CD8-positive, alpha-beta memory T cell (primary cell): ENCODE measurements around the gene C1orf105. TPM values are rescaled to one million over a fixed set of nuclear protein-coding genes. Genes with fewer than 3 reads are reported as not detected.
"Not testable (repeated sequence)": the region's sequence is repeated elsewhere in the genome, so short reads cannot be mapped to it uniquely, and the experiment has no call there.

Experiments
- CTCF ChIA-PET: fragments of 350-600 bp; sonication (Branson Sonifier 250); formaldehyde crosslinking; loops from one replicate; lab custom pipeline; 2021; ENCODE audit warnings: antibody characterized with exemption; lab: Charles Lee
- POLR2A ChIA-PET: fragments of 350-600 bp; sonication (Branson Sonifier 250); formaldehyde crosslinking; loops from one replicate; lab custom pipeline; 2021; ENCODE audit warnings: antibody characterized with exemption; lab: Charles Lee
- DNase-seq, 5 donors: peaks; one replicate each; pipeline versions ENCODE4 v3.0.0 to v3.0.0-alpha.2; 2020 to 2022; ENCODE audit warnings: mixed read lengths in 1 of 5
- H3K27ac ChIP-seq: one replicate; pipeline ENCODE4 v1.7.0; 2013; ENCODE audit warnings: low read depth, mild to moderate bottlenecking, low read length, moderate library complexity
- H3K27me3 ChIP-seq: 2 replicates; pipeline ENCODE4 v1.7.0; 2013; ENCODE audit warnings: low read length, mild to moderate bottlenecking; ENCODE audit not compliant: insufficient read depth, poor library complexity, severe bottlenecking
- H3K36me3 ChIP-seq: 2 replicates; pipeline ENCODE4 v1.7.0; 2013; ENCODE audit warnings: mild to moderate bottlenecking, low read length, moderate library complexity; ENCODE audit not compliant: insufficient read depth
- H3K4me1 ChIP-seq: 2 replicates; pipeline ENCODE4 v1.7.0; 2013; ENCODE audit warnings: mild to moderate bottlenecking, low read length, moderate library complexity; ENCODE audit not compliant: insufficient read depth
- H3K4me3 ChIP-seq: 2 replicates; pipeline ENCODE4 v1.7.0; 2013; ENCODE audit warnings: mild to moderate bottlenecking, low read length
- H3K9me3 ChIP-seq: 2 replicates; pipeline ENCODE4 v1.7.0; 2013; ENCODE audit warnings: mild to moderate bottlenecking, low read length
- H3K27ac Mint-ChIP-seq, 8 donors: one replicate each; pipeline ENCODE4 v1.8.0; 2020 to 2021; ENCODE audit warnings: mixed read lengths in 8 of 8, mild to moderate bottlenecking in 6 of 8, inconsistent platforms in 3 of 8, moderate library complexity in 3 of 8
- H3K27me3 Mint-ChIP-seq, 2 donors: one replicate each; pipeline ENCODE4 v1.8.0; 2020 to 2021; ENCODE audit warnings: mixed read lengths in 2 of 2, mild to moderate bottlenecking in 1 of 2, moderate library complexity in 1 of 2
- H3K36me3 Mint-ChIP-seq, 3 donors: one replicate each; pipeline ENCODE4 v1.8.0; 2020 to 2021; ENCODE audit warnings: mixed read lengths in 3 of 3, inconsistent platforms in 1 of 3, mild to moderate bottlenecking in 1 of 3
- H3K4me1 Mint-ChIP-seq, 3 donors: one replicate each; pipeline ENCODE4 v1.8.0; 2020 to 2021; ENCODE audit warnings: mixed read lengths in 3 of 3, inconsistent platforms in 1 of 3, mild to moderate bottlenecking in 1 of 3
- H3K4me3 Mint-ChIP-seq, 7 donors: one replicate each; pipeline ENCODE4 v1.8.0; 2020 to 2021; ENCODE audit warnings: mixed read lengths in 7 of 7, mild to moderate bottlenecking in 6 of 7, moderate library complexity in 4 of 7, inconsistent platforms in 2 of 7
- H3K9me3 Mint-ChIP-seq, 5 donors: one replicate each; pipeline ENCODE4 v1.8.0; 2020 to 2022; ENCODE audit warnings: mixed read lengths in 5 of 5, mild to moderate bottlenecking in 3 of 5, moderate library complexity in 2 of 5, inconsistent platforms in 1 of 5
- polyA plus RNA-seq: library from polyadenylated mRNA; unstranded; fragments of 300-500 nt; fragmentation: Illumina TruSeq; gene quantifications from one replicate; pipeline ENCODE4 v1.2.3, GENCODE V29; 2021
- total RNA-seq, 2 experiments: library from RNA; stranded (reverse); gene quantifications; one replicate each; pipeline ENCODE4 v1.2.3, GENCODE V29; 2021

Gene C1orf105
- total and polyA plus RNA-seq, 3 experiments from 2014 or later, result not detected

GRCh38 chr1:172429331-172430127 is 9.0 kb downstream of the C1orf105 start:
- DNase-seq, result peak in 4 of 5 donors; percentile 14 to 58 (median 50)
- H3K4me3 ChIP-seq, result no peak overlapping the region
- ChIA-PET POLR2A (interaction anchor here (1.1 to 1.3 kb wide), 2 partner anchors 10 to 15 kb away, joined by 3 read pairs; partner anchors contain the start of gene PIGC), CTCF (interaction anchor here (0.6 to 5.3 kb wide), 7 partner anchors 13 to 1855 kb away, joined by 3 to 55 read pairs (median 3); partner anchors contain the start of gene PIGC)
- H3K4me1 ChIP-seq, result peaks cover 66% of the 10 kb centered on the region
- H3K9me3 Mint-ChIP-seq, result no peaks in the 10 kb centered on the region
- H3K27me3 ChIP-seq, result no peaks in the 10 kb centered on the region
- H3K27ac Mint-ChIP-seq, result peak overlapping the region in 4 of 8 donors; percentile 18 to 57 (median 26)
- H3K4me1 Mint-ChIP-seq, result peaks cover 19 to 44% (median 38%) of the 10 kb centered on the region in 3 donors
- H3K36me3 ChIP-seq, result no peaks in the 10 kb centered on the region
- no peaks in the 10 kb centered on the region for H3K9me3 ChIP-seq
- H3K36me3 Mint-ChIP-seq, result peaks cover 0 to 9% (median 2%) of the 10 kb centered on the region in 3 donors
- H3K4me3 Mint-ChIP-seq, result no peak overlapping the region
- H3K27me3 Mint-ChIP-seq, result no peaks in the 10 kb centered on the region
- no peak overlapping the region for H3K27ac ChIP-seq

GRCh38 chr1:172430128-172430454 is 9.6 kb downstream of the C1orf105 start:
- no peak for DNase-seq
- H3K9me3 Mint-ChIP-seq, result no peaks in the 10 kb centered on the region
- no peak overlapping the region for H3K27ac Mint-ChIP-seq
- Histone ChIP-seq H3K27ac (no peak overlapping the region), H3K4me3 (no peak overlapping the region), H3K9me3 (no peaks in the 10 kb centered on the region), H3K36me3 (no peaks in the 10 kb centered on the region), H3K27me3 (no peaks in the 10 kb centered on the region), H3K4me1 (peaks cover 66% of the 10 kb centered on the region)
- H3K27me3 Mint-ChIP-seq, result no peaks in the 10 kb centered on the region
- no peak overlapping the region for H3K4me3 Mint-ChIP-seq
- peaks cover 0 to 10% (median 2%) of the 10 kb centered on the region in 3 donors for H3K36me3 Mint-ChIP-seq
- H3K4me1 Mint-ChIP-seq, result peaks cover 19 to 44% (median 38%) of the 10 kb centered on the region in 3 donors
- ChIA-PET POLR2A (interaction anchor here (1.3 kb wide), 1 partner anchor 9 kb away, joined by 3 read pairs; no protein-coding TSS in a partner anchor), CTCF (interaction anchor here (0.6 to 5.3 kb wide), 7 partner anchors 12 to 1854 kb away, joined by 3 to 55 read pairs (median 3); partner anchors contain the start of gene PIGC)

- ChIA-PET CTCF (interaction anchor here (1.0 to 5.3 kb wide), 3 partner anchors 11 to 630 kb away, joined by 3 to 55 read pairs (median 10); partner anchors contain the start of gene PIGC), POLR2A (no interaction called here)
- H3K27ac Mint-ChIP-seq, result peak overlapping the region in 3 of 8 donors; percentile 32 to 64 (median 53)
- no peaks in the 10 kb centered on the region for H3K9me3 Mint-ChIP-seq
- H3K27ac ChIP-seq, result no peak overlapping the region
- H3K4me3 Mint-ChIP-seq, result no peak overlapping the region
- no peaks in the 10 kb centered on the region for H3K27me3 ChIP-seq
- no peaks in the 10 kb centered on the region for H3K27me3 Mint-ChIP-seq
- H3K4me1 Mint-ChIP-seq, result peaks cover 19 to 44% (median 38%) of the 10 kb centered on the region in 3 donors
- H3K36me3 ChIP-seq, result no peaks in the 10 kb centered on the region
- no peak overlapping the region for H3K4me3 ChIP-seq
- peaks cover 0 to 18% (median 2%) of the 10 kb centered on the region in 3 donors for H3K36me3 Mint-ChIP-seq
- DNase-seq, result no peak
- no peaks in the 10 kb centered on the region for H3K9me3 ChIP-seq
- peaks cover 66% of the 10 kb centered on the region for H3K4me1 ChIP-seq
Measured at GRCh38 chr1:172431204-172431603, 10.7 kb downstream of the C1orf105 start.

DNA sequence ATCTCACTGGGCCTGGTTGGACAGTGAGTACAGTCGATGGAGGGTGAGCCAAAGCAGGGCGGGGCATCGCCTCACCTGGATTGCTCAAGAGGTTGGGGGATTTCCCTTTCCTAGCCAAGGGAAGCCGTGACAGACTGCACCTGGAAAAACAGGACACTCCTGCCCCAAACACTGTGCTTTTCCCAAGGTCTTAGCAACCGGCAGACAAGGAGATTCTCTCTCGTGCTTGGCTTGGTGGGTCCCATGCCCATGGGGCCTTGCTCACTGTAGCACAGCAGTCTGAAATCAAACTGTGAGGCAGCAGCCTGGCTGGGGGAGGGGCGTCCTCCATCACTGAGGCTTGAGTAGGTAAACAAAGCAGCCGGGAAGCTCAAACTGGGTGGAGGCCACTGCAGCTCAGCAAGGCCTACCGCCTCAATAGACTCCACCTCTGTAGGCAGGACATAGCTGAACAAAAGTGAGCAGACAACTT is 11.3 kb downstream of the C1orf105 start:
- peak in 2 of 5 donors; percentile 34 to 45 for DNase-seq
- Mint-ChIP-seq H3K9me3 (no peaks in the 10 kb centered on the region), H3K27ac (peak overlapping the region in 3 of 8 donors; percentile 29 to 64 (median 53)), H3K36me3 (peaks cover 0 to 20% (median 2%) of the 10 kb centered on the region in 3 donors), H3K4me1 (peaks cover 19 to 44% (median 38%) of the 10 kb centered on the region in 3 donors), H3K27me3 (no peaks in the 10 kb centered on the region), H3K4me3 (no peak overlapping the region)
- Histone ChIP-seq H3K9me3 (no peaks in the 10 kb centered on the region), H3K27me3 (no peaks in the 10 kb centered on the region), H3K36me3 (no peaks in the 10 kb centered on the region), H3K27ac (no peak overlapping the region), H3K4me1 (peaks cover 60% of the 10 kb centered on the region), H3K4me3 (peak overlapping the region; percentile 35)
- ChIA-PET CTCF (interaction anchor here (1.0 to 5.3 kb wide), 3 partner anchors 10 to 631 kb away, joined by 3 to 55 read pairs (median 10); partner anchors contain the start of gene PIGC), POLR2A (no interaction called here)

GRCh38 chr1:172437183-172437582 is 16.7 kb downstream of the C1orf105 start:
- Mint-ChIP-seq H3K36me3 (peaks cover 12 to 21% (median 20%) of the 10 kb centered on the region in 3 donors), H3K4me1 (peaks cover 33 to 44% (median 43%) of the 10 kb centered on the region in 3 donors)
- H3K4me3 ChIP-seq, H3K36me3 ChIP-seq, H3K27me3 ChIP-seq, H3K9me3 ChIP-seq, POLR2A ChIA-PET, DNase-seq, H3K27ac ChIP-seq, H3K27me3 Mint-ChIP-seq, H3K27ac Mint-ChIP-seq, H3K9me3 Mint-ChIP-seq, H3K4me3 Mint-ChIP-seq: not testable (repeated sequence)
- H3K4me1 ChIP-seq, result peaks cover 17% of the 10 kb centered on the region
- CTCF ChIA-PET, result interaction anchor here (1.4 kb wide), 1 partner anchor 43 kb away, joined by 3 read pairs; no protein-coding TSS in a partner anchor

DNA sequence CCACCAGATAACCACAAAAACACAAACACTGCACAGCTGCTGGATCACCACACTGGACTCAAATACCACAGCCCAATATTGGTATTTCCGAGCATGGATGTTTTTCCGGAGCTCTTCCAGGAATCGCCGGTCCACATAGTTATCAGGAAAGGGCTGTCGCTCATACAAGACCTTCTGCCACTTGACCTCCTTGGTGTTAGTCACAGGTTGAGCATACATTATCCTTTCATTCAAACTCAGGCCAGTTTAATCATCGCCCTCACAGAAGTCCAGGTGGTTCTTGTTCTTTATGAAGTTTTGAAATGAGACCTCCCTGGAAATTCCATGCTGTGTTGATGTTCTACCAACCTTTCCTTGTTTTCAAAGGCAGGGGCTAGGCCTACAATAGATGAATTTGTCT is 21.9 kb downstream of the C1orf105 start:
- no peaks in the 10 kb centered on the region for H3K27me3 ChIP-seq
- peaks cover 26% of the 10 kb centered on the region for H3K4me1 ChIP-seq
- peak overlapping the region in 6 of 8 donors; percentile 30 to 93 (median 46) for H3K27ac Mint-ChIP-seq
- H3K4me1 Mint-ChIP-seq, result peaks cover 42 to 50% (median 46%) of the 10 kb centered on the region in 3 donors
- no peak overlapping the region for H3K27ac ChIP-seq
- peaks cover 0 to 2% of the 10 kb centered on the region in 2 donors for H3K27me3 Mint-ChIP-seq
- H3K9me3 Mint-ChIP-seq, result no peaks in the 10 kb centered on the region
- peaks cover 5% of the 10 kb centered on the region for H3K36me3 ChIP-seq
- peak overlapping the region; percentile 75 for H3K4me3 ChIP-seq
- no peaks in the 10 kb centered on the region for H3K9me3 ChIP-seq
- CTCF ChIA-PET, result interaction anchor here (5.9 kb wide), 1 partner anchor 13 kb away, joined by 55 read pairs; no protein-coding TSS in a partner anchor
- H3K4me3 Mint-ChIP-seq, result peak overlapping the region; percentile 37 to 97 (median 65)
- DNase-seq, result no peak
- H3K36me3 Mint-ChIP-seq, result peaks cover 0 to 26% (median 16%) of the 10 kb centered on the region in 3 donors
- POLR2A ChIA-PET, result no interaction called here

DNA sequence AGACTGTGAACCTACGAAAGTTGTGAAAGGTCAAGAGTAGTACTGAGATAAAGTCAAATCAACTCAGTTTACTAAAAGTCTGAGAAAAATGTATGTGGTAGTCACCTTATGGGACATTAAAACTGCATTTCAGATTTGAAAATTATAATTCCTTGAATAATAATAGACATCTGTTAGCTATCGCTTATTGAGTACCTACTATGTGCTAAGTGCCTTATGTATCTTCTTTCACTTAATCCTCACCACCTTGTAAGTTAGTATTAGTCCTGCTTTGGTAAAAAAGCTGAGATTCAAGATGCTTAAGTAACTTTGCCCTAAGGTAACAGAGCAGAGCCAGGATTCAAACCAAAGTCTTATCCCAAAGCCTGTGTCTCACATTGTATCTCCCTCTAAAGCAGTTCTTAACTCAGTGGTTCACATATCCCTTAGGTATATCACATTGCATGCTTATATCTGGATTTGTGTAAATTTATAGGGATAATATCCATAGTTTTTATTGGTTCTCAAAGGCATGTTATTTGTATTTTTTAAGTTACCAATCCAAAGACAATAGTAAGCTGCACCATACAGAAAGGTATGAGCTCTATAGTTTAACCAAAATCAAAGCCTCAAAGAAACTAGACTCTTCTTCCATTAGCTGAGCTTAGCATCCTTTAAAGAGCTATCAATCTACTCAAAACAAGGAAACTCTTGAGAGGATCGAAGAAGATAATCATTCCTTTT is 22.5 kb downstream of the C1orf105 start:
- Histone ChIP-seq H3K4me3 (peak overlapping the region; percentile 75), H3K27ac (peak overlapping the region; percentile 81), H3K36me3 (peaks cover 5% of the 10 kb centered on the region), H3K9me3 (no peaks in the 10 kb centered on the region), H3K4me1 (peaks cover 26% of the 10 kb centered on the region), H3K27me3 (no peaks in the 10 kb centered on the region)
- H3K27ac Mint-ChIP-seq, result peak overlapping the region; percentile 82 to 97 (median 93)
- H3K4me1 Mint-ChIP-seq, result peaks cover 42 to 50% (median 46%) of the 10 kb centered on the region in 3 donors
- no peak for DNase-seq
- H3K4me3 Mint-ChIP-seq, result peak overlapping the region; percentile 92 to 97 (median 94)
- peaks cover 0 to 26% (median 16%) of the 10 kb centered on the region in 3 donors for H3K36me3 Mint-ChIP-seq
- H3K27me3 Mint-ChIP-seq, result peaks cover 0 to 2% of the 10 kb centered on the region in 2 donors
- ChIA-PET CTCF (interaction anchor here (0.7 to 5.9 kb wide), 16 partner anchors 9 to 699 kb away, joined by 3 to 55 read pairs (median 3); no protein-coding TSS in a partner anchor), POLR2A (interaction anchor here (1.1 to 1.2 kb wide), 3 partner anchors 16 to 89 kb away, joined by 3 read pairs; no protein-coding TSS in a partner anchor)
- H3K9me3 Mint-ChIP-seq, result no peaks in the 10 kb centered on the region
